GM21526 (cell line): ENCODE data around the gene EVA1C.
A peak's percentile ranks its signal among the peaks of the same experiment; 100 is the strongest.
"Not testable (repeated sequence)": the region's sequence is repeated elsewhere in the genome, so short reads cannot be mapped to it uniquely, and the experiment has no call there.

Experiments
- ATAC-seq: cut with Tn5 transposase; IDR thresholded peaks from one replicate; pipeline ENCODE4 v1.9.1; 2021; ENCODE audit warnings: moderate library complexity; ENCODE audit not compliant: unreplicated experiment, low FRiP score

The EVA1C gene

GRCh38 chr21:32389337-32390015 is 23.0 kb upstream of the EVA1C start:
- ATAC-seq = no peak

- not testable (repeated sequence) for ATAC-seq
Observed at GRCh38 chr21:32390537-32391224, 21.8 kb upstream of the EVA1C start.

GRCh38 chr21:32391755-32392154 is 20.8 kb upstream of the EVA1C start:
- no peak for ATAC-seq

GRCh38 chr21:32392299-32392879 is 20.1 kb upstream of the EVA1C start:
- no peak for ATAC-seq

GRCh38 chr21:32392880-32393676 is 19.4 kb upstream of the EVA1C start, which contains the start of gene URB1:
TSS of gene URB1 (minus strand) at chr21:32393012. CDS start at chr21:32392910, 102 bp downstream.
- ATAC-seq = peak; percentile 84

- no peak for ATAC-seq
Observed at GRCh38 chr21:32393677-32394001, 18.9 kb upstream of the EVA1C start.

GRCh38 chr21:32403201-32403777 is 9.2 kb upstream of the EVA1C start:
- no peak for ATAC-seq

- no peak for ATAC-seq
Observed at GRCh38 chr21:32406405-32406804, 6.1 kb upstream of the EVA1C start.

- ATAC-seq = no peak
Observed at GRCh38 chr21:32410291-32410690, 2.2 kb upstream of the EVA1C start.

GRCh38 chr21:32410916-32411315 is 1.6 kb upstream of the EVA1C start:
- no peak for ATAC-seq

- no peak for ATAC-seq
Observed at GRCh38 chr21:32411350-32412161, 950 bp upstream of the EVA1C start.

GRCh38 chr21:32413015-32413504 is 554 bp downstream of the EVA1C start:
- ATAC-seq = no peak

- no peak for ATAC-seq
Observed at GRCh38 chr21:32413697-32414578, 1.4 kb downstream of the EVA1C start.

GRCh38 chr21:32414579-32415358 is 2.3 kb downstream of the EVA1C start:
- ATAC-seq = no peak

GRCh38 chr21:32415451-32416398 is 3.2 kb downstream of the EVA1C start:
- no peak for ATAC-seq

- ATAC-seq = no peak
Observed at GRCh38 chr21:32418146-32418545, 5.6 kb downstream of the EVA1C start.

- no peak for ATAC-seq
Observed at GRCh38 chr21:32422064-32422463, 9.6 kb downstream of the EVA1C start.
